SK-N-SH (cell line): ENCODE data around the gene GCFC2.

ENCODE experiments used
- CHD2 ChIP-seq: fragments of 150-350 bp; IDR thresholded peaks from 2 replicates; pipeline ENCODE4 v1.6.1; 2018; ENCODE audit warnings: low read length; ENCODE audit not compliant: partially characterized antibody
- CTCF ChIP-seq: fragments of 200-600 bp; sonication (generic); IDR thresholded peaks from 2 replicates; pipeline ENCODE4 v1.6.1; 2017; ENCODE audit warnings: antibody characterized with exemption, mild to moderate bottlenecking, moderate library complexity
- EP300 ChIP-seq, 2 experiments: IDR thresholded peaks; 2 replicates each; pipeline versions ENCODE4 v1.4.0 to v1.6.1; 2012; ENCODE audit warnings: borderline replicate concordance in 1 of 2, low read depth in 1 of 2, low read length in 1 of 2
- EZH2phosphoT487 ChIP-seq: fragments of 200-600 bp; sonication (generic); IDR thresholded peaks from 2 replicates; pipeline ENCODE4 v1.6.1; 2017; ENCODE audit warnings: low read depth, mixed run types, mild to moderate bottlenecking, antibody characterized with exemption, moderate library complexity, borderline replicate concordance
- FOXM1 ChIP-seq: IDR thresholded peaks from 2 replicates; pipeline ENCODE4 v1.4.0; 2012; ENCODE audit warnings: low read depth, mild to moderate bottlenecking
- GABPA ChIP-seq: IDR thresholded peaks from 2 replicates; pipeline ENCODE4 v1.4.0; 2012; ENCODE audit warnings: low read depth, mild to moderate bottlenecking
- NRF1 ChIP-seq: IDR thresholded peaks from 2 replicates; pipeline ENCODE4 v1.6.1; 2012; ENCODE audit warnings: low read depth, mild to moderate bottlenecking, low read length
- POLR2AphosphoS5 ChIP-seq: IDR thresholded peaks from 2 replicates; pipeline ENCODE4 v1.6.1; 2012; ENCODE audit warnings: low read depth, low read length
- RAD21 ChIP-seq: IDR thresholded peaks from 2 replicates; pipeline ENCODE4 v1.6.1; 2012; ENCODE audit warnings: mild to moderate bottlenecking, low read length
- REST ChIP-seq: IDR thresholded peaks from 2 replicates; pipeline ENCODE4 v1.6.1; 2012; ENCODE audit warnings: mild to moderate bottlenecking, low read depth, low read length, moderate library complexity
- RXRA ChIP-seq: IDR thresholded peaks from 2 replicates; pipeline ENCODE4 v1.4.0; 2012; ENCODE audit warnings: low read depth, mild to moderate bottlenecking, borderline replicate concordance
- SIN3A ChIP-seq: IDR thresholded peaks from 2 replicates; pipeline ENCODE4 v1.6.1; 2012; ENCODE audit warnings: low read depth, mild to moderate bottlenecking, low read length, moderate library complexity, borderline replicate concordance
- SMC3 ChIP-seq: IDR thresholded peaks from 2 replicates; pipeline ENCODE4 v1.6.1; 2012; ENCODE audit warnings: low read depth, low read length, improper control_type of control experiment
- TAF1 ChIP-seq: IDR thresholded peaks from 2 replicates; pipeline ENCODE4 v1.6.1; 2012; ENCODE audit warnings: low read depth, mild to moderate bottlenecking, low read length, moderate library complexity, borderline replicate concordance

GRCh38 chr2:75707901-75708300 lies 2.8 kb downstream of the GCFC2 start:
- no peak for TF ChIP-seq POLR2AphosphoS5
- no peak for TF ChIP-seq CTCF
- TF ChIP-seq TAF1: no peak
- no peak for TF ChIP-seq NRF1
- no peak for TF ChIP-seq GABPA
- TF ChIP-seq REST: no peak
- TF ChIP-seq EP300 (IDR thresholded peaks at IDR 0.05; ENCODE audit: borderline replicate concordance in 1 of 2, low read depth in 1 of 2, low read length in 1 of 2): no peak
- no peak for TF ChIP-seq SMC3
- no peak for TF ChIP-seq RXRA
- no peak for TF ChIP-seq EZH2phosphoT487
- no peak for TF ChIP-seq FOXM1
- no peak for TF ChIP-seq CHD2
- no peak for TF ChIP-seq SIN3A
- no peak for TF ChIP-seq RAD21
